HG02970 (cell line): ENCODE data around the gene TSPAN3.

Source experiments
- ATAC-seq: cut with Tn5 transposase; IDR thresholded peaks from one replicate; pipeline ENCODE4 v1.9.1; 2021; ENCODE audit warnings: mild to moderate bottlenecking, moderate library complexity, moderate number of reproducible peaks; ENCODE audit not compliant: unreplicated experiment, low FRiP score

TSPAN3 gene

GRCh38 chr15:77035584-77035983, 35.3 kb downstream of the TSPAN3 start:
- no peak for ATAC-seq

DNA sequence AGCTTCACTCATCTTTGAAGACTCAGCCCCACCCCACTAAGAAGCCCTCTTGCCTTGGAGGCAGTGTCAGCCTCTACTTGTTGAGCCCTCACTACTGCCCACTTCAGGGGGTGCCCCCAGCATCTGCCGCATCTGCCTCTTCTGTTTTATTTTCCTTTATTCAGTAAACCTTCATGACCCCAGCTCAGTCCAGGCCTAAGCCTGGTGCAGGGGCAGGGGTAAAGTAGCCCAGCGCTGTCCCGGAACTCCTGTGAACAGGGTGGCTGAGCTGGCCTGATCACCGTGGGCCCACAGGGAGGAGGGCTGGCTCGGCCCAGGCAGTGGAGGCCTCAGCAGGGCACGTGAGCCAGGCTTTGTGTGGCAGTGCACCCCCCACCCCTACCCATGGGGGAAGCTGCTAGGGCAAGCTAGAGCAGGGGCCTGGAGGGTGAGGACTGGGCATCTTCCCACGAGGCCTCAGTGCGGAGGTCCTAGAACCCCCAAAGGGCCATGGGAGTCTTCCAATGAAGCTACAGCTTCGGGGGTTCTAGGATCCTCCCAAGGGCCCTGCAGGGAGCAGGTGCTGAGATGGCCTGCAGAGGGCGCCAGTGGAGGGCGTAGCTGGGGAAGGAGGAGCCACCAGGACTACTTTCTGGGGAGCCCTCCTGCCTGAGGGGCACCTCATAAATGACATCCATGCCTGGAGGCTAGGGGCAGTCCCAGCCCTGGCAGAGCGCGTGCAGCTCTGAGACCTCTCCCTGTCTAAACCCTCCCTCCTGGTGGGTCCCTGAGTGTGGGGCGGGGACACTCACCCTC, 36.0 kb downstream of the TSPAN3 start:
- no peak for ATAC-seq

- no peak for ATAC-seq
Measured at GRCh38 chr15:77033729-77034671, 36.9 kb downstream of the TSPAN3 start.

DNA sequence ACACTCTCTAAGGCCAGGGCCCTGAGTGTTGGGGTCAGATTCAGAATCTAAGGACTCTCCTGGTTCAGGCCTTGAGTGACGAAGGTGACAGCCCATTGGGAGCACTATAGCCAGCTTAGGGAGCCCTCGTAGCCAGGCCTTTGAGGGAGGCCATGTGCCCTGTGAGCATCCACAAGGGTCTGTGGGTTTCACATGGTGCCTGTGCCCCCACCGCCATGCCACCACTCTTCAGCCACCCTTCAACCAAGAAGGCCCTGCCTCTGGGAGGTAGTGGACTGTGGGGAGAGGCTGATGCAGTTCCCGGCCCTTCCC, 37.5 kb downstream of the TSPAN3 start:
- ATAC-seq, result no peak

GRCh38 chr15:77032647-77033416, 38.1 kb downstream of the TSPAN3 start:
- ATAC-seq, result no peak

DNA sequence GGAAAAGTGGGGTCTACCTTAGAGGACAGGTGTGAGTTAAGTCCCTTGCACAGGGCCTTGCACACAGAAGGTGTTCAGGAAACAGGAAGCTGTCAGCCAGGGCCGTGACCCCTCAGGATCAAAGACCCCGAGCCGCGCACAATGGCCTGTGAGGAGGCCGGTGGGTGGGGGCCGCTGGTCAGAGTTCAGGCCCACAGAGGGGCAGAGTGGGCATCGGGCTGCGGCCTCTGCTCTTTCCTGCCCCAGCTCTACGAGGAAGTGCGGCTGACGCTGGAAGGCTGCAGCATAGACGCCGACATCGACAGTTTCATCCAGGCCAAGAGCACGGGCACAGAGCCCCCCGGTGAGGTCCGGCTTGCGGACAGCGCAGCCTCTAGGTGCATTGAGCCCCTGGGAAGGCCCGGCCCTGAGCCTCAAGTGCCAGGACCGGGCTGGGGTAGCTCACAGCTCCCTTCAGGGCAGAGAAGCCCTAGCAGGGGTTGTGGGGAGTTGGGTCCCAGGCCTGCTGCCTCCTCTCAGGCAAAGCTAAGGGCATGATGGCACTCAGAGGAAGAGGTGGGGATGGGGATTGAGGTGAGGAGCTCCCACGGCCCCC, 38.8 kb downstream of the TSPAN3 start:
- no peak for ATAC-seq

GRCh38 chr15:77031376-77032050, 39.4 kb downstream of the TSPAN3 start:
- ATAC-seq, result no peak

DNA sequence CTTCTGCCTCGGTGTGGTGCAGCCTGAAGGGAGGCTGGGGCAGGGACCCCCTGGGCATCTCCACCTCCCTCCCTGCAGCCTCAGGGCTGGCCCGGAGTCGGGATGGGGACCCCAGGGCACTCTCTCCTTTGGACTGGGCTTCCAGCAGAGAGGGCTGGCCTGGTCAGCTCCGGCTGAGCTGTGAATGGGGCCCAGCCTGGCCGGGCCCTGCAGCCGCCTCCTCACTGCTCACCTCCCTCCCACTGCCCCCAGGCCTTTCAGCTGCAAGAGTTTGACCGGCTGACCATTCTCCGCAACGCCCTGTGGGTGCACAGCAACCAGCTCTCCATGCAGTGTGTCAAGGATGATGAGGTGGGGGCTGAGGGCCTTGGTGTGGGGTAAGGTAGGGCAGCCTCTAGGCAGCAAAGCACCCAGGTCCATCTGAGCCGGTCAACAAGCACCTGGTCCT, 40.0 kb downstream of the TSPAN3 start:
- no peak for ATAC-seq

DNA sequence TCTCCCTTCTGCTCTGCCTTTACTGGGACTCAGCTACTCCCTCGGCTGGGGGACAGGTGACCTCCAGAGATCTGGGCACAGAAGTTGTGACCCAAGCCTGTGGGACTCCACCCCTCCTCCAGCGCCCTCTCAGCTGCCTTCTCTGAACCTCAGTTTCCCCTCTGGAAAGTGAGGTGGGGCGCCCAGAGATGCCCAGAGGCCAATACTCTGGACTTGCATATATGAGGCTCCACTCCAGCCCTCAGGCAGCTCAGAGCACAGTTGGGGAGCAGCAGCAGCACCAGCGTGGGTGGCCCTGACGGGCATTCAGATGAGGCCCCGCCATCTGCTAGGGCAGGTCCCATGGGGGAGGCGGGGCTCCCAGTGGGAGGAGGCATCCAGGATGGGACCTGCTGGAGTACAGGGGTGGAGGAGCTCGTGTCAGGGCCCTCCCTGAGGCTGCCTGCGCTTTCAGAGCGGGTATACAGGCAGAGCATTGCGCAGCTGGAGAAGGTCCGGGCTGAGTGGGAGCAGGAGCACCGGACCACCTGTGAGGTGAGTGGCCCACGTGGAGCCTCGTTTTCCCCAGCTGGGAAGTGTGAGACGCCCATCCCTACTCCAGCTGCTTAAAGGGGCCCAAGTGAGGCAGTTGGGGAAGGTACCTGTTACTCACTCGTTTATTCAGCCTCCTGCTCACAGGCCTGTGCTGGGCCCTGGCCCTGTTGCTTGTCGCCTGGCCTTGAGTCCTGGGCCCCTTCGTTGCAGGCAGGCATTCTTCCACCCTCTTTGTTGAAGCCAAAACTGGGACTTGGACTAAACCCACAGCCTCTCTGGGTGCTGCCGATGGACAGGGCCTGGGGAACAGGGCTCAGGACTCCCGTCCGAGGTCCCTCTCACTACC, 40.6 kb downstream of the TSPAN3 start:
- ATAC-seq, result no peak

GRCh38 chr15:77029166-77030047, 41.5 kb downstream of the TSPAN3 start:
- ATAC-seq, result no peak

- ATAC-seq, result no peak
Measured at GRCh38 chr15:77028451-77029165, 42.3 kb downstream of the TSPAN3 start.

GRCh38 chr15:77027697-77028450, 43.0 kb downstream of the TSPAN3 start:
- ATAC-seq, result no peak

DNA sequence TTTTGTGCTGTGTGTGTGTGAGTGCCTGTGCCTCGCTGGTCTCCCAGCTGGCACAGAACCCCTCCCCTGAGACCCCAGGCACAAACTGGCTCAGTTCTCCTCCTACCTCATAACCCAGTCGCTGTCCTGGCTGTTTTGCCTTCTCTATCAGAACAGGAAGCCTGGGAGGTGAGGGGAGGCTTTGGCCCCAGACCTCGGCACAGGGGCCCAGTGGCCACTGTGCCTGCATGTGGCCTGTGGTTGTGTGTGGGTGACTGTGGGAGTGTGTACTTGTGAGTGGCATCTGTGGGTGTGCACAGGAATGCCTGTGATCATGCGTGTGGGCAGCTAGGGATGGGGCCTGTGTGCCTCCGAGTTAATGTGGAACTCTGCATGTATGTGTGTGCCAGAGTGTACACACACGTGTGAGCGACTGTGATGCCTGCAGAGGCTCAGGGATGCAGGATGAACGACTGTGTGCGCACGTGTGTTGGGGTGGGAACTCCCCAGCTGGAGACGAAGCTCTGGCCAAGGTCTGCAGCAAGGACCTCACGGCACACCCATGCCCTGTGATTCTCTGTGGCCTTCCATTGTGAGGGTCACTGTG, 43.7 kb downstream of the TSPAN3 start:
- ATAC-seq, result no peak

DNA sequence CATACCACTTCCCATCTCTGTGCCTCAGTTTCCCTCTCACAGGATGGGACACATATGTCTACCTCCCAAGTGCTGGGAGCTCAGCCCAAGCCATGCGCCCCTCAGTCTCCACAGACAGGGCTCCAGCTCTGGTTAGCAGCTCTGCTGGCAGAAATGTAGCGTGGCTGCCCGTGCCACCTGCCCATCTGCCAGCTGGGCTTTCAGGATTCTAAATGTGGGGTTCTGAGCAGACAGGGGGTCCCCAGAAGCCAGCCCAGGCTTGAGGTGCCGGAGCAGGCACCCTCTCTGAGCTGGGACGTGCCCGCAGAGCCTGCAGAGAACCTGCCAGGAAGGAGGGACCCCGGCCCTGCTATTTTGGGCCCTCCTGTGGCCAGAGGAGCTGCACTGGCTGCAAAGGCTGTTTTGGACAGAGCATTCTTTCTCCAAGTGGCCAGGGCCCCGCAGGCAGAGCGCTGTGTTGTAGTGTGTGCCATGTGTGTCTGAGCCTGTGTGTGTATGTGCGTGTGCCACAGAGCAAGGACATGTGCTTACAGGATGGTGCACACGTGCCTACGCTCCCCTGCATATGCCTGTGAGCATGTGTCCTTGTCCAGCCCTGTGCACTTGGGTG, 44.3 kb downstream of the TSPAN3 start:
- ATAC-seq, result no peak

DNA sequence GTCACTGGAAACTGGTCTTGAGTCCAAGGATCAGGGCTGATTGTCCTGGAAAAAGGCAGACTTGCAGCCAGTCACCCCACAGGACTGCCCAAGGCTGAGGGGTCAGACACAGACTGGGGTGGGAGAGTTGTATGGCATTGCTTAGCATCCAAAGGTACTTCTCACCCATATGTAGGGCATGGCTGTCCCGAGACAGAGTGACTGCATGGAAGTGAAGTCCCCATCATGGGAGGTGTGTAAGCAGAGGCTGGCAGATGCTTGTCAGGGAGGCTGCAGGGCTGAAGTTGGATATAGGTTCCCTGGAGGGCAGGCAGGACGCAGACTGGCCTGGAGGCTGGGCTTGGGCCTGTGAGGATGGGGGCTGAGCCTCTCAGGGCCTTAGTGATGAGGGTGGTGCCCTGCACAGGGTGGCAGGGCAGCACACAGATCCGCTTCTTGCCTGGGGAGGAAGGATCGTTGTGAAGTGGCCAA, 44.9 kb downstream of the TSPAN3 start:
- ATAC-seq, result no peak
